HTERT RPE-1 (cell line): ENCODE data around the gene DLG2.

Experiments used
- in situ Hi-C: fragments of 300-500 bp; cut with MboI; formaldehyde crosslinking; loops from 4 replicates; pipeline ENCODE4 v1.14.3; 2020; ENCODE audit warnings: low sequenced_read_pairs

DLG2 gene

DNA sequence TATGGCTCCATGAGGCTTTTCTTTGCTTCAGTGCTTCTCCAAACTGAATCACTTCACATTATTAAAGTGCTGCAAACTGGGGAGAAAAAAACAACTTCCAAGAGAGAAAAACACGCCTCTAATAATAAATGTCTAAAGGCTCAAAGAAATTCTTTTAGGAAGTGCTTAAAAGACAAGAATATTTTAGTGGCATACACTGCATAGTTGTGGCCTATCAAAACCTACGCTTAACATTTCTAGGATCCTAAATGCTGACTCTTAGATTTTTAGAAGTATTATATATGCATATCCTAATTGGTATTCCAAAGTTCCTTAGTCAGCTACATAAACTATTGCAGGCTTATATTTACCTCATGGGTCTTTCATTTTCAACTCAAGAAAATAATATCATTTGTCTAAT, 1462.0 kb downstream of the DLG2 start:
- in situ Hi-C loops = no loop called here

- in situ Hi-C loops = no loop called here
Observed at GRCh38 chr11:84164728-84165127, 1462.4 kb downstream of the DLG2 start.

DNA sequence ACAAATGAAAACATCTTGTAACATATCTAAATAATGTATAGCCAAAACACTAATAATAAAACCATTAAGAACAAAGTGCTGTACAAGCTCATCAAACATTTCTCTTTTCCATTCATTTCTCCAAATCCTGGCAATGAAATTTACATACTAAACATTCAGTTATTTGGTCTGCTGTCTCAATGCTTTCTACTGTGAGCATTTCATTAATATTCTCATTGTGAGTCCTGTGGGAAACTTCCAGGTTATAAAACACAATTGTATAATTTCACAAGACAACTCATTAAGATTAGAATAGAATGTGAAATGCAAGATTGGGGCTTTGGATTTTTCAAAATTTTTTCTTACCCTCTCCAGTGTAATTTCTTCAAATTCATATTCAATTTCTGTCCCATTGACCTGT, 1464.0 kb downstream of the DLG2 start:
- in situ Hi-C loops = no loop called here

GRCh38 chr11:84157639-84158038, 1469.5 kb downstream of the DLG2 start:
- in situ Hi-C loops = no loop called here

GRCh38 chr11:84146826-84147225, 1480.3 kb downstream of the DLG2 start:
- in situ Hi-C loops = no loop called here

DNA sequence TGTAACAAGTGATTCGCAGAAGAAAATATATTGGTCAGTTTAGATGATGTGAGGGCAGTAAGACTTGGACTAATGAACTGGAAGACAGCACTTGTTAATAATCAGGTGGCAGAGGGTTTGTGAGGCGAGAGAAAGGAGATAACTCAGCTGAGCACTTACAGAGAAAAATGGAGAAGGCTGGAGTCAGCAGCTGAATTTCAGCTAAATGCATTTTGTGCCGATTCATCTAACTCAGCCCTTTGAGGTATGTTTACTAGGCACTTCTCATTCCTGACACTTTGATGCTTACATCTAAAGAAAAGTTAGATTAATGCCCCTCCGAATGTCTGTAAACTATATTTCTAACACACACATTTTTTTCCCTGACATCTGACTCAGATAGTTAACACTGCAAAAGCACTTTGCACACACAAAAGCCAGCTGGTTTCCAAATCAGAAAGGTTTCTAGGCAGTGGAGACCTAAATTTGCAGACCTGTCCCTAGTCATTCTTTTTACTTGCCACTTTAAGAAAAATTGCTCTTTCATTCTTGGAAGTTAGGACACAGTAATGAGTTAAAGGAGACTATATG, 1481.4 kb downstream of the DLG2 start:
- in situ Hi-C loops = no loop called here

GRCh38 chr11:84144531-84144930, 1482.6 kb downstream of the DLG2 start:
- in situ Hi-C loops = no loop called here

- in situ Hi-C loops = no loop called here
Observed at GRCh38 chr11:84142411-84142810, 1484.7 kb downstream of the DLG2 start.

GRCh38 chr11:84140386-84141169, 1486.6 kb downstream of the DLG2 start:
- in situ Hi-C loops = no loop called here

GRCh38 chr11:84137960-84138359, 1489.2 kb downstream of the DLG2 start:
- in situ Hi-C loops = no loop called here

DNA sequence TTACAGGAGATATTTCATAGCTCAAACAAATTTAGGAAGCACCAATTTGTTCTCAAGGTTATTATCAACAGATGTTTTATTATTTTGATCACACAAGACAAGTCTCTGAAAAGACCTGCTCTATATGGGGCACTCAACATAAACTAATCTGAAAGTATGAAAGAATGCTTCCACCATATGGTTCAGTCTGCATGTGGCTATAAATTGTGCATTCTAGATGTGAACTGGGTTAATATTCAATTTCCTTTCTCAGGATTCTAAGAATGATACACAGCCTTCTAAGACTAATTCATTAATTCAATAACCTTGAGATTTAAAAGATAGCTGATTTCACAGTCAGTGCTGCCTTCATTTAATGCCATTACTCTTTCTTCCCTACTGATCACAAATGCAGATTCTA, 1489.6 kb downstream of the DLG2 start:
- in situ Hi-C loops = no loop called here

GRCh38 chr11:84136926-84137325, 1490.2 kb downstream of the DLG2 start:
- in situ Hi-C loops = no loop called here

DNA sequence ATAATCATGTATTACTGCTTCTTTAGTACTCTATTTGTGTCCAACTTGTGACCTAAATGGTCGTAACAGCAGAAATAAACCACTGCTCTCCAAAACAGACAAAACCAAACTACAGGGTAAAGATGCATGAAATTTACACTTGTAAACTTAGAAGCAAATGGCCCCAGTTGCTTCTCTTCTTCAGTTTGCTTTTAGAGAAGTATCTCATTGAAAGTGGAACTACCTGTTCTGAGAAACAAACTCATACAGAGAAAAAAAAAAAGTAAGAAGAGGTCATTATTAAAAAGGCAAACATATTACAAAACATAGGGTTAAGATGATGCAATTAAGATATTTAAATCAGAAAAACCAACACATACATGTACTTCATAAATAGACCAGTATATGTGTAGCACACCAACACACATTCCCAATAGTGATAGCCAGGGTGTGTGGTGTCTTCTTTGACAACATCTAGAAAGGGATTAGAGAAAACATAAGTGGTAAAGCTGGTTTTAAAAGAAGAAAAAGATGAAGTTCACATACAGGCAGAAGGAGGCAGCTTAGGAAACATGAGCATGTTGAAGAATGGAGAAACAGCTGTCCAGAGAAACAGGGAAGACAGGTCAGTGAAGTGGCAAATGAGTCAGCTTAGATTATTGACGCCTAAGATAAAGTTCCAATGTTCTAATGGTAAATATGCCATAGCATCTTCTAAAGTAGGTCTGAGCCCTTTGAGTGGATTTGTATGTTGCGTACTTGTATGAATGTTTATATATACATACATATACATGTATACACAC, 1496.3 kb downstream of the DLG2 start:
- in situ Hi-C loops = no loop called here

DNA sequence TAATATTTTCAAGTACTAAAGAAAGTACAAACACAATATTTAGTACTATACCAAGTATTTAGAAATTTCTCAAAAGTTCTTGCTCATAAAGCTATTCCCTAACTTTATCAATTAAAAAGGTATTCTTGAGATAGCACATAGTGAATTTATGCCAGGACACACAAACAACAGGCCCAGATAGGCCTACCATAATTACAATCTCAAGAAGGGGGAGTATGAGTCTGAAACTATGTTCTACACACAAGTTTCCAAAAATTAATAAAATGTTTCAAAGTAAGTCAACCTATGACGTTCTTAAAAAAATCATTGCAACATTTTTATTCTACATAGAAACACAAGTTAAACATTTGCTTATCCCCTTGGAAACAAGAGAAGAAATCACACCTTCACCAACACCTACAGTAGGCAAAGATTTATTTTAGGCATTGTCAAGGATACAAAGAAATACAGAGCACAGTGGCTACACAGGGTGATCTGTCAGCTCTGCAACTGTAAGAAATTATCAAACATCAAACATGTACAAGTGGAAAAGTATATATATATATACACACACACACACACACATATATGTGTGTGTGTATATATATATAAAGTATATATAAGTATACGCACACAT, 1497.1 kb downstream of the DLG2 start:
- in situ Hi-C loops = no loop called here

DNA sequence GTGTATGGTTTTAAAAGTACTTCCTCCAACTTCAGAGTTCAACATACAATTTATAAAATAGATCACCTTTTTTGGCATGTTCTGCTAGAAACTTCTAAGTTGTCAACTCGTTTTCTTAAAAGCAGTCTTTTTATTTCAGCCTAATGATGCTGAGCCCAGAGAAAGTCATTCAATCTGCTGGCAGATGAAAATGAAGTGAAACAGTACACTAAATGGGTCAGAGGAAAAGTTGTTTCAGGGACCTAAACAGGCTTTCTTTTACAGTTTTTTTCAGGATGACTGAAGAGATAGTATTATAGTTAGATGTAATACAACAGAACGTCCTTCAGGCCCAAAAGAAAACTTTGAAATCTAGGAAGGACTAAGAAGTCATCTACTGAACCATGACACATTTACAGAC, 1498.3 kb downstream of the DLG2 start:
- in situ Hi-C loops = no loop called here

DNA sequence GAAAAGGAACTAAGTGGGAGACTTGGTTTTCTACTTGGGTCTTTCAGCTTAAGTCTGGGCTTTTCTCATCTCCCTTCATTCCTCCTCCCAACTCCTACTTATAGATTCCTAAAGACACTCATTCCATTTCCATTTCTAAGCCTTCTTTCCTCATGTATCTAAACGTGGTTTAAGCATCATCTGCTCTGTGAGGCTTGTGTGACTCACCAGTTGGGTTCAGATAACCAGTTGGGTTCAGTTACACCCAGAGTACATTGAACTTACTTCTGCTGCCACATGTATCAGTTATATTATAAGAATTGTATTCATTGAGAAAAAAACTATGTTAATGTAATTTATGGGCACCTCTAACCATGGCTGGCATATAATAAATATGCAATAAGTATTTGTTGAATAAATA, 1509.8 kb downstream of the DLG2 start:
- in situ Hi-C loops = no loop called here

DNA sequence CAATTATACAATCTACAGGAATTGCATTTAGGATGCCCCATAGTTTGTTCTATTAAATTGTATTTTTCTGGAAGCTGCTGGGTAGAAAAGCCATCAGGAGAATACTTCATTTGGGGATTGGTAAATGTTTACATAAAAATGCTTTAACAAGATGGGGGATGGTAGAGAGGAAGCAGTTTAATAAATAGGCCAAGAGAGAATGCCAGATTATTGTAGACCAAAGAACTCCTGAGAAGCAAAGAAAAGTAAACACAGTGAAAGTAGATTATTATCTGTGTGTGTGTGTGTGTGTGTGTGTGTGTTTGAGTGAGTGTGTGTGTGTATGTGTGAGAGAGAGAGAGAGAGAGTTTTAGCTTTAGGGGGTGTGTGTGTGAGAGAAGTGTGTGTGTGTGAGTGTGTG, 1520.6 kb downstream of the DLG2 start:
- in situ Hi-C loops = no loop called here

- in situ Hi-C loops = no loop called here
Observed at GRCh38 chr11:84105148-84105547, 1522.0 kb downstream of the DLG2 start.

- in situ Hi-C loops = no loop called here
Observed at GRCh38 chr11:84103096-84103495, 1524.0 kb downstream of the DLG2 start.

DNA sequence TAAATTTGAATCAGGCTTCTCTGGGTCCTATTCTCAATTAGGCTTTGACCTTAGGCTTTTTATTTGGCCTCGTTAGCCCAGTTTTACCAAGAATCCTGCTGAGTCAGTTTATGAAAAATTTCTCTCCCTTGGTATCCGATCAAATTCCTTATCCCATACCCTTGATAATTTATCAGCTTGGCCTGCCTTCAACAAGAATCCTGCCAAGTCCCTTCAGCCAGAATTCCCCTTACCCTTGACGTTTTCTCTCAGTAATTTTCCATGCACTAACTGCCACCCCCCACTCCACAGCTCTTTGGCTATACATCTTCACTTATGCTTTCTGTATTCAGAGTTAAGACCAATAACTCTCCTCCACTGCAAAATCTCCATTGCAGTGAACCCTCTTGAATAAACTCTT, 1530.0 kb downstream of the DLG2 start:
- in situ Hi-C loops = no loop called here

- in situ Hi-C loops = no loop called here
Observed at GRCh38 chr11:84091212-84091986, 1535.7 kb downstream of the DLG2 start.
